ENCODE measurements around the gene LGMN. TPM values are rescaled to one million over a fixed set of nuclear protein-coding genes. Genes with fewer than 3 reads are reported as not detected.
"Not testable (repeated sequence)": the region's sequence is repeated elsewhere in the genome, so short reads cannot be mapped to it uniquely, and the experiment has no call there.

LGMN gene
- total RNA-seq, 1 experiment from 2014 or later, result 20.0 TPM

DNA sequence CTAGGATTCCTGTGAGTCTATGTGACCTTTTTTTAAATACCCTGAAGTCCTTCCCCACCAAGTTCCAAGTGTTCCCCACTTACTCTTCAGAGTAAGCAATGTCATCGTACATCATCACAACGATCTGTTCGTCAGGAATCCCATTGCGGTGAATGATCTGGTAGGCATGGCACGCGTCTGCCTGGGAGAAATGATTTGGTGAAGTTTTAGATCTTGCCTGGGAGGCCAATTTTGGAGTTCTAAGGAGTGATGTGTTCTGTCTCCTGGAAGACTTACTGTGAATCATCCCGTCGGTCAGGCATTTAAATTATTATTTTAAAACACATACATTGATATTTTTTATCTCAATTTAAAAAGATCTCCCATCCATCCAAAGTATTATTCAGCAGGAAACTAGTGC, 29.8 kb downstream of the LGMN start:
- Mint-ChIP-seq H3K36me3 (ENCODE audit: insufficient read depth, unreplicated experiment) (no peaks in the 10 kb centered on the region), H3K4me1 (ENCODE audit: insufficient read depth, unreplicated experiment) (no peaks in the 10 kb centered on the region), H3K27me3 (ENCODE audit: insufficient read depth, unreplicated experiment) (no peaks in the 10 kb centered on the region), H3K9me3 (ENCODE audit: unreplicated experiment) (no peaks in the 10 kb centered on the region), H3K4me3 (ENCODE audit: unreplicated experiment) (no peak overlapping the region), H3K27ac (ENCODE audit: low read depth, unreplicated experiment) (no peak overlapping the region)
- TF ChIP-seq, protein P1, sequence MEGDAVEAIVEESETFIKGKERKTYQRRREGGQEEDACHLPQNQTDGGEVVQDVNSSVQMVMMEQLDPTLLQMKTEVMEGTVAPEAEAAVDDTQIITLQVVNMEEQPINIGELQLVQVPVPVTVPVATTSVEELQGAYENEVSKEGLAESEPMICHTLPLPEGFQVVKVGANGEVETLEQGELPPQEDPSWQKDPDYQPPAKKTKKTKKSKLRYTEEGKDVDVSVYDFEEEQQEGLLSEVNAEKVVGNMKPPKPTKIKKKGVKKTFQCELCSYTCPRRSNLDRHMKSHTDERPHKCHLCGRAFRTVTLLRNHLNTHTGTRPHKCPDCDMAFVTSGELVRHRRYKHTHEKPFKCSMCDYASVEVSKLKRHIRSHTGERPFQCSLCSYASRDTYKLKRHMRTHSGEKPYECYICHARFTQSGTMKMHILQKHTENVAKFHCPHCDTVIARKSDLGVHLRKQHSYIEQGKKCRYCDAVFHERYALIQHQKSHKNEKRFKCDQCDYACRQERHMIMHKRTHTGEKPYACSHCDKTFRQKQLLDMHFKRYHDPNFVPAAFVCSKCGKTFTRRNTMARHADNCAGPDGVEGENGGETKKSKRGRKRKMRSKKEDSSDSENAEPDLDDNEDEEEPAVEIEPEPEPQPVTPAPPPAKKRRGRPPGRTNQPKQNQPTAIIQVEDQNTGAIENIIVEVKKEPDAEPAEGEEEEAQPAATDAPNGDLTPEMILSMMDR (IDR thresholded peaks at IDR 0.05; ENCODE audit: unreplicated experiment), result no peak
- ChIA-PET POLR2A (interaction anchor here (1.1 kb wide), 1 partner anchor 597 kb away, joined by 3 read pairs; the partner anchor contains the start of genes CPSF2 and NDUFB1), CTCF (interaction anchor here (1.3 to 9.9 kb wide), 2 partner anchors 28 to 65 kb away, joined by 4 to 106 read pairs; no protein-coding TSS in a partner anchor)
- DNase-seq (ENCODE audit: unreplicated experiment), result no peak
- no TSS peak for BruUV-seq (replicated peaks)
- intact Hi-C loops (cut with micrococcal nuclease), result no loop called here

- no peak for DNase-seq (ENCODE audit: unreplicated experiment)
- Mint-ChIP-seq H3K27me3 (ENCODE audit: insufficient read depth, unreplicated experiment) (no peaks in the 10 kb centered on the region), H3K36me3 (ENCODE audit: insufficient read depth, unreplicated experiment) (no peaks in the 10 kb centered on the region), H3K4me1 (ENCODE audit: insufficient read depth, unreplicated experiment) (no peaks in the 10 kb centered on the region), H3K27ac (ENCODE audit: low read depth, unreplicated experiment) (no peak overlapping the region), H3K4me3 (ENCODE audit: unreplicated experiment) (no peak overlapping the region), H3K9me3 (ENCODE audit: unreplicated experiment) (no peaks in the 10 kb centered on the region)
- intact Hi-C loops (cut with micrococcal nuclease), result no loop called here
- TF ChIP-seq, protein P1 (IDR thresholded peaks at IDR 0.05; ENCODE audit: unreplicated experiment), result no peak
- BruUV-seq (replicated peaks), result no TSS peak
- CTCF ChIA-PET, result interaction anchor here (0.7 to 9.9 kb wide), 4 partner anchors 27 to 66 kb away, joined by 3 to 106 read pairs (median 4); partner anchors contain the start of gene LGMN
- POLR2A ChIA-PET, result interaction anchor here (1.1 kb wide), 1 partner anchor 596 kb away, joined by 3 read pairs; the partner anchor contains the start of genes CPSF2 and NDUFB1
Observed at GRCh38 chr14:92717571-92718042, 30.8 kb downstream of the LGMN start.

- no peaks in the 10 kb centered on the region for H3K36me3 Mint-ChIP-seq (ENCODE audit: insufficient read depth, unreplicated experiment)
- no peak for DNase-seq (ENCODE audit: unreplicated experiment)
- no peak overlapping the region for H3K4me3 Mint-ChIP-seq (ENCODE audit: unreplicated experiment)
- H3K27ac Mint-ChIP-seq (ENCODE audit: low read depth, unreplicated experiment), result no peak overlapping the region
- CTCF ChIA-PET, result interaction anchor here (9.9 kb wide), 1 partner anchor 68 kb away, joined by 106 read pairs; no protein-coding TSS in a partner anchor
- no peaks in the 10 kb centered on the region for H3K9me3 Mint-ChIP-seq (ENCODE audit: unreplicated experiment)
- TF ChIP-seq, protein P1 (IDR thresholded peaks at IDR 0.05; ENCODE audit: unreplicated experiment), result no peak
- H3K27me3 Mint-ChIP-seq (ENCODE audit: insufficient read depth, unreplicated experiment), result no peaks in the 10 kb centered on the region
- POLR2A ChIA-PET, result no interaction called here
- no TSS peak for BruUV-seq (replicated peaks)
- intact Hi-C loops (cut with micrococcal nuclease), result no loop called here
- no peaks in the 10 kb centered on the region for H3K4me1 Mint-ChIP-seq (ENCODE audit: insufficient read depth, unreplicated experiment)
Observed at GRCh38 chr14:92716131-92716530, 32.3 kb downstream of the LGMN start.

- TF ChIP-seq, protein P1 (IDR thresholded peaks at IDR 0.05; ENCODE audit: unreplicated experiment), result peak; percentile 76
- DNase-seq (ENCODE audit: unreplicated experiment), result peak; percentile 81
- H3K4me3 Mint-ChIP-seq (ENCODE audit: unreplicated experiment); H3K36me3 Mint-ChIP-seq (ENCODE audit: insufficient read depth, unreplicated experiment); H3K4me1 Mint-ChIP-seq (ENCODE audit: insufficient read depth, unreplicated experiment); H3K9me3 Mint-ChIP-seq (ENCODE audit: unreplicated experiment); POLR2A ChIA-PET; H3K27ac Mint-ChIP-seq (ENCODE audit: low read depth, unreplicated experiment); BruUV-seq (replicated peaks); H3K27me3 Mint-ChIP-seq (ENCODE audit: insufficient read depth, unreplicated experiment): not testable (repeated sequence)
- intact Hi-C loops (cut with micrococcal nuclease), result loop anchor here (1.0 kb wide), 1 partner anchor 69 kb away; no protein-coding TSS in a partner anchor
- CTCF ChIA-PET, result interaction anchor here (0.6 to 9.9 kb wide), 14 partner anchors 10 to 591 kb away, joined by 3 to 106 read pairs (median 4); no protein-coding TSS in a partner anchor
Observed at GRCh38 chr14:92714739-92715307, 33.6 kb downstream of the LGMN start.
